ENCODE data around the gene TCEANC2.

GRCh38 chr1:54110996-54111395 is 57.6 kb downstream of the TCEANC2 start:
- no peak for TF ChIP-seq GATA3 (IDR thresholded peaks at IDR 0.05; ENCODE audit: low read depth, low read length)
- TF ChIP-seq GATA2 (IDR thresholded peaks at IDR 0.05; ENCODE audit: low read depth, low read length), result no peak

Measured in SH-SY5Y (cell line).